Measurements from ENCODE around the gene EARS2. TPM values are rescaled to one million over a fixed set of nuclear protein-coding genes. Genes with fewer than 3 reads are reported as not detected.
"Not testable (repeated sequence)": the region's sequence is repeated elsewhere in the genome, so short reads cannot be mapped to it uniquely, and the experiment has no call there.

The EARS2 gene
- total and polyA plus RNA-seq, 7 experiments from 2014 or later = 10.6 to 19.2 (median 15.1) TPM

DNA sequence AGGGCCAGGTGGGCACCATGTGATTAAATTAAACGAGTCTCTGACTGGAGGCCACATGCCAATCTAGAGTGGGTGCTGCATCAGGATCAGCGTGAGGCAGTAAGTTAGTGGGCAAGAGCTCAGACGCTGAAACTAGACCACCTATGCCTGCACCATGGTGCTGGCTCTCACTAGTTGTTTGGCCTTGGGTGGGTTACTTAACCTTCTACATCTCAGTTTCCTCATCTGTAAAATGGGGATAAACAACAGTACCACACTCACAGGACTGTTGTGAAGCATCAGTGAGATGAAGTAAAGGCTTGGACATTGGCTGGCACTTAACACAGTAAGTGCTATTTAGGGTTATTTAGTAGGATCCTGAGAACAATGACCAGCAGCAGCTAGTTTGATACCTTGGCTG lies 33.0 kb upstream of the EARS2 start:
- POLR2A ChIA-PET = no interaction called here
- peaks cover 8 to 31% (median 17%) of the 10 kb centered on the region in 5 donors for H3K36me3 Mint-ChIP-seq
- H3K9me3 Mint-ChIP-seq = peaks cover 0 to 2% (median 0%) of the 10 kb centered on the region in 11 donors
- H3K4me3 Mint-ChIP-seq = no peak overlapping the region
- Histone ChIP-seq H3K27ac (ENCODE audit: low read depth, low read length) (no peak overlapping the region), H3K4me1 (ENCODE audit: control insufficient read depth in 2 of 2, insufficient read depth in 2 of 2, low read length in 2 of 2) (peaks cover 3 to 7% of the 10 kb centered on the region in 2 donors), H3K4me3 (ENCODE audit: low read length) (no peak overlapping the region), H3K27me3 (ENCODE audit: control insufficient read depth in 2 of 2, insufficient read depth in 2 of 2, low read length in 2 of 2) (no peaks in the 10 kb centered on the region), H3K36me3 (ENCODE audit: control insufficient read depth in 2 of 3, insufficient read depth in 3 of 3, low read length in 3 of 3) (peaks cover 9 to 80% (median 16%) of the 10 kb centered on the region in 3 experiments), H3K9me3 (ENCODE audit: control insufficient read depth in 2 of 3, low read length in 3 of 3) (no peaks in the 10 kb centered on the region)
- intact Hi-C loops (cut with micrococcal nuclease) = no loop called here
- ATAC-seq = no peak
- CTCF ChIA-PET = no interaction called here
- no peak overlapping the region for H3K27ac Mint-ChIP-seq
- H3K27me3 Mint-ChIP-seq = no peaks in the 10 kb centered on the region
- H3K4me1 Mint-ChIP-seq = peaks cover 10 to 46% (median 28%) of the 10 kb centered on the region in 7 donors
- DNase-seq = no peak

DNA sequence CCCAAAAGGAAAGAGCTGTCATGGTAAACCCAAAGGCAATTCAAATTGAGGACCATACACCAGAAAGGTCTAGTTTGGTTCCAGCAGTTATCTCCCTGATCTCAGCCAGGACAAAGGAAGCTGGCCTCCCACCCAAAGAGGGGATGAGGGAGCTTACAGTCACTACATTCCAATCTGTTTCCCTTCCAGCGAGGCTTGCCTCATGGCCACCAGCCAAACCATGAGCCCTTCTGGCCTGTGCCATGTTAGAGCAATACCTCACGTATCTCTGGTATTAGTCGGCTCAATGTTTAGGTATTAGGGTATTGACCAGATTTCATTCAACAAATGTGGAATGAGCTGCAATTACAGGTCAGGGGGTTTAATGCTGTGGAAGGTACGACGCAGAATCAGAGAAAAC lies 30.6 kb upstream of the EARS2 start:
- ChIA-PET CTCF (interaction anchor here (0.6 kb wide), 1 partner anchor 928 kb away, joined by 3 read pairs; no protein-coding TSS in a partner anchor), POLR2A (no interaction called here)
- Mint-ChIP-seq H3K9me3 (peaks cover 0 to 2% (median 0%) of the 10 kb centered on the region in 11 donors), H3K36me3 (peaks cover 8 to 36% (median 22%) of the 10 kb centered on the region in 5 donors), H3K4me1 (peaks cover 5 to 24% (median 16%) of the 10 kb centered on the region in 7 donors), H3K4me3 (no peak overlapping the region), H3K27ac (no peak overlapping the region), H3K27me3 (no peaks in the 10 kb centered on the region)
- intact Hi-C loops (cut with micrococcal nuclease) = no loop called here
- no peak for ATAC-seq
- H3K9me3 ChIP-seq (ENCODE audit: control insufficient read depth in 2 of 3, low read length in 3 of 3) = no peaks in the 10 kb centered on the region
- no peaks in the 10 kb centered on the region for H3K4me1 ChIP-seq (ENCODE audit: control insufficient read depth in 2 of 2, insufficient read depth in 2 of 2, low read length in 2 of 2)
- no peak overlapping the region for H3K4me3 ChIP-seq (ENCODE audit: low read length)
- H3K27me3 ChIP-seq (ENCODE audit: control insufficient read depth in 2 of 2, insufficient read depth in 2 of 2, low read length in 2 of 2) = no peaks in the 10 kb centered on the region
- peaks cover 16 to 83% (median 20%) of the 10 kb centered on the region in 3 experiments for H3K36me3 ChIP-seq (ENCODE audit: control insufficient read depth in 2 of 3, insufficient read depth in 3 of 3, low read length in 3 of 3)
- H3K27ac ChIP-seq (ENCODE audit: low read depth, low read length) = no peak overlapping the region
- no peak for DNase-seq

DNA sequence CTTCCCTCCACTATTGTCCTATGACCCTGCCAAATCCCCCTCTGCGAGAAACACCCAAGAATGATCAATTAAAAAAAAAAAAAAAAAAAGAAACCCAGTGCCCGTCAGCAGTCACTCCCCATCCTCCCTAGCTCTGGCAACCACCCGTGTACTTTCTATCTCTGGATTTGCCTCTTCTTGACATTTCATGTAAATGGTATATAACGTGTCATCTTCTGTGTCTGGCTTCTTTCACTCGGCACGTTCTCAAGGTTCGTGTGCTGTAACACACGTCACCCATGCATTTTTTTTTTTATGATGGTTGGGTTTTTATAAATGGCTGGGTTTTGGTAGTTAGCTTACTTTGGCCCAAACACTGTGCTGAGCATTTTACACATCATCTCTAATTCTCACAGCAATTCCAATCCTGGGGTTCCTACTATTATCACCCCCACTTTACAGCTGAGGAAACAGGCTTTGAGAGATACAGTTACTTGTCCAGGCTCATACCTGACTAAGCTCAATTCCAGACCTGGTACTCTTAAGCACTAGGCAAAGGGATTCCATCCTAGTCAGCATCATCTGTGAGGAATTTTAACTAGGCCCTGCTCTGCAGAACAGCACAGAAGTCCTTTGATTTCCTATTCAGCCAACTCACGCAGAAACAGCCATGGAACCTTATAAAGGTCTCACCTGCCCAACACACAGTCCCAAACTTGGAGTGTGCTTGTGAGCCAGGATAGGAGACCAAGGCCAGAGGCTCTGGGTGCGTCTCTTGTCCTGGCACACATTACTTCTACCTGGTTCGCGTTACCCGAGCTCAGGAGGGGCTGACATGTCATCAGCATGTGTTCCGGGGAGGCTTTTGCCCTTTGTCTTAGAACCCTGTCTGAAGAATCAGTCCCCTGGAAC lies 27.3 kb upstream of the EARS2 start:
- intact Hi-C loops (cut with micrococcal nuclease) = no loop called here
- no peaks in the 10 kb centered on the region for H3K9me3 ChIP-seq (ENCODE audit: control insufficient read depth in 2 of 3, low read length in 3 of 3)
- H3K4me3 ChIP-seq (ENCODE audit: low read length) = no peak overlapping the region
- H3K4me3 Mint-ChIP-seq = no peak overlapping the region
- no peaks in the 10 kb centered on the region for H3K27me3 Mint-ChIP-seq
- H3K27ac Mint-ChIP-seq = no peak overlapping the region
- ATAC-seq (no peak), DNase-seq (no peak)
- no peaks in the 10 kb centered on the region for H3K4me1 ChIP-seq (ENCODE audit: control insufficient read depth in 2 of 2, insufficient read depth in 2 of 2, low read length in 2 of 2)
- no peak overlapping the region for H3K27ac ChIP-seq (ENCODE audit: low read depth, low read length)
- H3K36me3 ChIP-seq (ENCODE audit: control insufficient read depth in 2 of 3, insufficient read depth in 3 of 3, low read length in 3 of 3) = peaks cover 8 to 81% (median 18%) of the 10 kb centered on the region in 3 experiments
- H3K4me1 Mint-ChIP-seq = peaks cover 0 to 4% (median 0%) of the 10 kb centered on the region in 7 donors
- H3K9me3 Mint-ChIP-seq = no peaks in the 10 kb centered on the region
- ChIA-PET POLR2A (no interaction called here), CTCF (no interaction called here)
- no peaks in the 10 kb centered on the region for H3K27me3 ChIP-seq (ENCODE audit: control insufficient read depth in 2 of 2, insufficient read depth in 2 of 2, low read length in 2 of 2)
- peaks cover 0 to 38% (median 23%) of the 10 kb centered on the region in 5 donors for H3K36me3 Mint-ChIP-seq

DNA sequence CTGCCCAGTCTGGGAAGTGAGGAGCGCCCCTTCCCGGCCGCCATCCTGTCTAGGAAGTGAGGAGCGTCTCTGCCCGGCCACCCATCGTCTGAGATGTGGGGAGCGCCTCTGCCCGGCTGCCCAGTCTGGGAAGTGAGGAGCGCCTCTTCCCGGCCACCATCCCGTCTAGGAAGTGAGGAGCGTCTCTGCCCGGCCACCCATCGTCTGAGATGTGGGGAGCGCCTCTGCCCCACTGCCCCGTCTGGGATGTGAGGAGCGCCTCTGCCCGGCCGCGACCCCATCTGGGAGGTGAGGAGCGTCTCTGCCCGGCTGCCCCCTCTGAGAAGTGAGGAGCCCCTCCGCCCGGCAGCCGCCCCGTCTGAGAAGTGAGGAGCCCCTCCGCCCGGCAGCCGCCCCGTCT lies 26.1 kb upstream of the EARS2 start:
- CTCF ChIA-PET; intact Hi-C loops (cut with micrococcal nuclease): not testable (repeated sequence)

DNA sequence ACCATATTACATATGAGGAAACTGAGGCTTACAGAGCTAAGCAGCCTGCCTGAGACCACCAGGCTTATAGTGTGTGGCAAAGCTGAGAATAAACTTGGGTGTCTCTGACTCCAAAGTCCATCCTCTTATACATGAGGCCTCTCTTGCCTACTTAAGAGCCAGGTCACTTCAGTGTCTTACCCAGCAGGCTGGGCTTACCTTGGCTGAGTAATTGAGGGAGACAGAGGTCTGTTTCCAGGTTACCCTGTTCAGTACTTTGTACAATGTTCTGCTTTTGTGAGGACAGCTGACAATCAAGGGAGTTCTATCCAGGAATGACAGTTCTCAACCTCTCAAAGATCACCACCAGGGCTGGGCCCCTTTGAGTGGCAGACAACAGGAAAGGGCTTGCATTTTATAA lies 24.6 kb upstream of the EARS2 start:
- no peaks in the 10 kb centered on the region for H3K27me3 Mint-ChIP-seq
- peaks cover 8 to 75% (median 18%) of the 10 kb centered on the region in 3 experiments for H3K36me3 ChIP-seq (ENCODE audit: control insufficient read depth in 2 of 3, insufficient read depth in 3 of 3, low read length in 3 of 3)
- H3K27ac ChIP-seq (ENCODE audit: low read depth, low read length) = no peak overlapping the region
- no peaks in the 10 kb centered on the region for H3K9me3 ChIP-seq (ENCODE audit: control insufficient read depth in 2 of 3, low read length in 3 of 3)
- H3K4me1 ChIP-seq (ENCODE audit: control insufficient read depth in 2 of 2, insufficient read depth in 2 of 2, low read length in 2 of 2) = no peaks in the 10 kb centered on the region
- ATAC-seq (no peak), DNase-seq (no peak)
- intact Hi-C loops (cut with micrococcal nuclease) = no loop called here
- no peaks in the 10 kb centered on the region for H3K9me3 Mint-ChIP-seq
- POLR2A ChIA-PET = interaction anchor here (0.8 kb wide), 1 partner anchor 23 kb away, joined by 3 read pairs; no protein-coding TSS in a partner anchor
- no peaks in the 10 kb centered on the region for H3K27me3 ChIP-seq (ENCODE audit: control insufficient read depth in 2 of 2, insufficient read depth in 2 of 2, low read length in 2 of 2)
- no peak overlapping the region for H3K4me3 Mint-ChIP-seq
- peaks cover 0 to 36% (median 18%) of the 10 kb centered on the region in 5 donors for H3K36me3 Mint-ChIP-seq
- CTCF ChIA-PET = no interaction called here
- H3K27ac Mint-ChIP-seq = peak overlapping the region in 1 of 9 donors; percentile 19
- H3K4me3 ChIP-seq (ENCODE audit: low read length) = no peak overlapping the region
- peaks cover 0 to 2% (median 0%) of the 10 kb centered on the region in 7 donors for H3K4me1 Mint-ChIP-seq

More for the DNA sequence above, 26.1 kb upstream of the EARS2 start:
- H3K27ac Mint-ChIP-seq; H3K27me3 Mint-ChIP-seq; H3K4me3 ChIP-seq (ENCODE audit: low read length); H3K4me1 Mint-ChIP-seq; H3K4me3 Mint-ChIP-seq; ATAC-seq; H3K27me3 ChIP-seq (ENCODE audit: control insufficient read depth in 2 of 2, insufficient read depth in 2 of 2, low read length in 2 of 2); POLR2A ChIA-PET; DNase-seq; H3K27ac ChIP-seq (ENCODE audit: low read depth, low read length); H3K9me3 ChIP-seq (ENCODE audit: control insufficient read depth in 2 of 3, low read length in 3 of 3); H3K9me3 Mint-ChIP-seq; H3K4me1 ChIP-seq (ENCODE audit: control insufficient read depth in 2 of 2, insufficient read depth in 2 of 2, low read length in 2 of 2): not testable (repeated sequence)
- peaks cover 8 to 80% (median 18%) of the 10 kb centered on the region in 3 experiments for H3K36me3 ChIP-seq (ENCODE audit: control insufficient read depth in 2 of 3, insufficient read depth in 3 of 3, low read length in 3 of 3)
- H3K36me3 Mint-ChIP-seq = peaks cover 0 to 40% (median 18%) of the 10 kb centered on the region in 5 donors

DNA sequence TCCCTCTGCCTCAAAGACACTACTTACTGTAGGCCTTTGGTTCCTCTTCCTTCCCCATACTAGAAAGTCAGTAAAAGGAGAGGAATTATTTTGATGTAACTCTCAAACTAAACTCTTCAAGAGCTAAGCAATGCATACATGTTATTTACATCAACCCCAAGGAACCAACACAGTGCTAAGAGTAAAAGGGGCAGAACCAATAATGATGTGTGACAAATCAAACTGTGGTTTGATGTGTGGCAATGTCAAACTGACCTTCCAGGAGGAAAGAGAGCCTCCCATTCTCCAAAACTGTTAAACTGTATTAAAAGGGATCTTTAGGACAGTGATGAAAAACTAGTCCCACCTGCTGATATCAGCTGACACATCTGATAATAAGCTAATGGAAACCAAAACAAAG lies 23.2 kb upstream of the EARS2 start:
- Mint-ChIP-seq H3K4me1 (peaks cover 0 to 2% (median 0%) of the 10 kb centered on the region in 7 donors), H3K27ac (peak overlapping the region in 2 of 9 donors; percentile 17 to 63), H3K4me3 (no peak overlapping the region), H3K9me3 (no peaks in the 10 kb centered on the region), H3K36me3 (peaks cover 0 to 36% (median 18%) of the 10 kb centered on the region in 5 donors), H3K27me3 (no peaks in the 10 kb centered on the region)
- POLR2A ChIA-PET = no interaction called here
- CTCF ChIA-PET = no interaction called here
- Histone ChIP-seq H3K9me3 (ENCODE audit: control insufficient read depth in 2 of 3, low read length in 3 of 3) (no peaks in the 10 kb centered on the region), H3K27ac (ENCODE audit: low read depth, low read length) (no peak overlapping the region), H3K4me1 (ENCODE audit: control insufficient read depth in 2 of 2, insufficient read depth in 2 of 2, low read length in 2 of 2) (no peaks in the 10 kb centered on the region), H3K36me3 (ENCODE audit: control insufficient read depth in 2 of 3, insufficient read depth in 3 of 3, low read length in 3 of 3) (peaks cover 4 to 73% (median 18%) of the 10 kb centered on the region in 3 experiments), H3K4me3 (ENCODE audit: low read length) (no peak overlapping the region), H3K27me3 (ENCODE audit: control insufficient read depth in 2 of 2, insufficient read depth in 2 of 2, low read length in 2 of 2) (no peaks in the 10 kb centered on the region)
- ATAC-seq = no peak
- DNase-seq = no peak
- intact Hi-C loops (cut with micrococcal nuclease) = no loop called here

Measured in naive thymus-derived CD4-positive, alpha-beta T cell (primary cell).